Islet of Langerhans (tissue), 1 donor: ENCODE measurements around the gene OR52M1.

Experiments used
- FAIRE-seq: peaks from one replicate; lab custom pipeline; 2011; peaks lifted over from hg19 to GRCh38; lab: Jason Lieb, UNC

OR52M1 gene

GRCh38 chr11:4569075-4569474 is 24.1 kb downstream of the OR52M1 start:
- FAIRE-seq: no peak

GRCh38 chr11:4576880-4577279 is 31.9 kb downstream of the OR52M1 start:
- FAIRE-seq: no peak

- no peak for FAIRE-seq
These were observed 32.8 kb downstream of the OR52M1 start for GRCh38 chr11:4577761-4578160.

- no peak for FAIRE-seq
These were observed 33.6 kb downstream of the OR52M1 start for GRCh38 chr11:4578624-4579023.

GRCh38 chr11:4580124-4580523 is 35.1 kb downstream of the OR52M1 start:
- no peak for FAIRE-seq

DNA sequence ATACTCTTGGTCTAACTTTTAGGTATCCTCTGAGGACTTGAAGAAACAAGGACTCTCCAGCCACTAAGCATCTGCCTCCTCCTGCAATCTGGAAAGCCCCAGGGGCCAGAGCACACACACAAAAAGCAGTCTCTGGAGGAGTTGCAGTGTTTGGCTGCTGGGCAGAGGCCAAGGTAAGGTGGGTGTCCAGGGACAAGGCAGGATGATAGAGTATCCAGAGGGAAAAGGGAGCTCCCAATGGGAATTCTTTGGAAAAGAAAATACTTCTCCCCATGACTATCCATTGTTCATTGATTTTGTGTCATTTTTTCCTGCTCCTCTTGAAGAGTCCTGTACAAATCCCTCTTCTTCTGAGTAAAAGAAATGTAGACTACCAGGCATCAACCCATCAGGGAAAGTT is 36.5 kb downstream of the OR52M1 start, which contains the start of gene OR52I2:
Gene OR52I2, plus strand, starts transcription at position 301 of the 400 bp plus-strand sequence.
- FAIRE-seq: no peak

- FAIRE-seq: no peak
These were observed 44.0 kb downstream of the OR52M1 start for GRCh38 chr11:4589017-4589416.

GRCh38 chr11:4593739-4594138 is 48.7 kb downstream of the OR52M1 start, which contains the start of gene OR52I1:
Gene OR52I1 (plus strand): TSS chr11:4594039. CDS start chr11:4594039, 0 bp downstream.
- no peak for FAIRE-seq
